H7 (cell line): ENCODE measurements around the gene MEAF6. TPM values are rescaled to one million over a fixed set of nuclear protein-coding genes. Genes with fewer than 3 reads are reported as not detected.

ENCODE experiments used
- DNase-seq: peaks from one replicate; pipeline ENCODE4 v3.0.0; 2012
- H3K27me3 ChIP-seq: 2 replicates; pipeline ENCODE4 v1.6.0; 2011; ENCODE audit warnings: mild to moderate bottlenecking, low read length; ENCODE audit not compliant: control insufficient read depth, insufficient read depth
- H3K36me3 ChIP-seq: replicated peaks from 2 replicates; pipeline ENCODE4 v1.5.1; 2011; ENCODE audit warnings: low read length; ENCODE audit not compliant: control insufficient read depth, insufficient read depth
- H3K4me3 ChIP-seq: 2 replicates; pipeline ENCODE4 v1.5.1; 2011; ENCODE audit warnings: low read depth, mild to moderate bottlenecking, control low read depth, low read length, moderate library complexity; ENCODE audit not compliant: insufficient read depth
- total RNA-seq: library from RNA; depleted of rRNA; stranded (reverse); fragments of >200 nt; shearing (Covaris generic); gene quantifications from 2 replicates; pipeline ENCODE4 v1.2.3, GENCODE V29; 2014

Gene MEAF6
- total RNA-seq, 1 experiment from 2014 or later = 71.3 TPM

DNA sequence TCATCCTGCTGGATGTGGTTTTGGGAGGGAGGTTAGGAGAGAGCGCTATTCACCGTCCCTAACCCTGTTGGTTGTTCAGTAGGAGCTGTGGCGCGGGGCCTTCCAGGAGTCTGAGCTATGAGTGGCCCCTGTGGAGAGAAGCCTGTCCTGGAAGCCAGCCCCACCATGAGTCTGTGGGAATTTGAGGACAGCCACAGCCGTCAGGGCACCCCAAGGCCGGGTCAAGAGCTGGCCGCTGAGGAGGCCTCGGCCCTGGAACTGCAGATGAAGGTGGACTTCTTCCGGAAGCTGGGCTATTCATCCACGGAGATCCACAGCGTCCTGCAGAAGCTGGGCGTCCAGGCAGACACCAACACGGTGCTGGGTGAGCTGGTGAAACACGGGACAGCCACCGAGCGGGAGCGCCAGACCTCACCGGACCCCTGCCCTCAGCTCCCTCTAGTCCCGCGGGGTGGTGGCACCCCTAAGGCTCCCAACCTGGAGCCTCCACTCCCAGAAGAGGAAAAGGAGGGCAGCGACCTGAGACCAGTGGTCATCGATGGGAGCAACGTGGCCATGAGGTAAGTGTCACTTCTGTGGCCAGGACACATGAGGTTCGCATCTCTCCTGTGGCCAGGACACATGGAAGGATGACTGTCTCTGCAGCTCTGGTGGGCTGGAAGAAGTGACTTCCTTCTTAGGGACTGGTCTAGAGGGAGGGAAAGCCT lies 39.0 kb downstream of the MEAF6 start:
- peak; percentile 44 for DNase-seq
- H3K36me3 ChIP-seq = peaks cover 16% of the 10 kb centered on the region
- peak overlapping the region; percentile 83 for H3K4me3 ChIP-seq
- peaks cover 10% of the 10 kb centered on the region for H3K27me3 ChIP-seq

- peaks cover 11% of the 10 kb centered on the region for H3K36me3 ChIP-seq
- no peak for DNase-seq
- peaks cover 10% of the 10 kb centered on the region for H3K27me3 ChIP-seq
- H3K4me3 ChIP-seq = peak overlapping the region; percentile 83
These were observed 39.7 kb downstream of the MEAF6 start for GRCh38 chr1:37474697-37475379.

GRCh38 chr1:37474046-37474696 lies 40.4 kb downstream of the MEAF6 start, which contains the start of gene ZC3H12A:
Gene ZC3H12A (plus strand): TSS chr1:37474580. CDS start chr1:37475497, 917 bp downstream.
- Histone ChIP-seq H3K27me3 (peaks cover 10% of the 10 kb centered on the region), H3K4me3 (peak within 1 kb of the TSS; percentile 83)

DNA sequence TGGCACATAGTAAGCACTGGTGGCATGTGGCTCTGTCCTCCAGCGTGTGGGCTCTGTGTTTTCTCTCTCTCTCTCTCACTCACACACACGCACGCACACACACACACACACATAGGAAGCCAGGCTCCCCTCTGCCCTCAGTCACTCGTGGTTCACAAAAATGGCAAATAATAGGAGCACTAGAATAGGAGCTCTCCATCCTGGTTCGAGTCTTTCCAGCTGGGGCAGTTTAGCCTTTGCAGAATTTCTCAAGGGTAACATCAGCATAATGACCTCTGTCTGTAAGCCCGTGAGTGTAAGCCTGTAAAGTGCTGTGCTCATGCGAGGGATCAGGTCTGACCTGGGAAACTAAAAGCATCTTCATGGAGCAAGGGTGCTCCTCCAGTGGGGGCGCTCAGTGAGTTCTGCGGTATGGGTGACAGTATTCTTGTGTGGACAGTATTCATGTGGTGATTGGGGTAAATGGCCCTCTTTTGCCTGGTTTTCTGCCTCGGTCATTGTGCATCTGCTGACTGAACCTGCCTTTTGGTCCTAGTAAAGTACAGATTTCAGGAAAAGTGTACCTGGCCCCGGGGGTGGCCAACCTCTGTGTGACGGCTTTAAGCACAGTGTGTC lies 41.0 kb downstream of the MEAF6 start:
- peaks cover 10% of the 10 kb centered on the region for H3K27me3 ChIP-seq
- H3K4me3 ChIP-seq = peak overlapping the region; percentile 83
- H3K36me3 ChIP-seq = peaks cover 11% of the 10 kb centered on the region
- DNase-seq = peak; percentile 55

More at GRCh38 chr1:37474046-37474696, 40.4 kb downstream of the MEAF6 start, which contains the start of gene ZC3H12A:
- peaks cover 11% of the 10 kb centered on the region for H3K36me3 ChIP-seq
- DNase-seq = peak; percentile 99

GRCh38 chr1:37472994-37473393 lies 41.6 kb downstream of the MEAF6 start:
- DNase-seq = no peak
- H3K4me3 ChIP-seq = no peak overlapping the region
- H3K36me3 ChIP-seq = peaks cover 7% of the 10 kb centered on the region
- H3K27me3 ChIP-seq = peaks cover 10% of the 10 kb centered on the region

DNA sequence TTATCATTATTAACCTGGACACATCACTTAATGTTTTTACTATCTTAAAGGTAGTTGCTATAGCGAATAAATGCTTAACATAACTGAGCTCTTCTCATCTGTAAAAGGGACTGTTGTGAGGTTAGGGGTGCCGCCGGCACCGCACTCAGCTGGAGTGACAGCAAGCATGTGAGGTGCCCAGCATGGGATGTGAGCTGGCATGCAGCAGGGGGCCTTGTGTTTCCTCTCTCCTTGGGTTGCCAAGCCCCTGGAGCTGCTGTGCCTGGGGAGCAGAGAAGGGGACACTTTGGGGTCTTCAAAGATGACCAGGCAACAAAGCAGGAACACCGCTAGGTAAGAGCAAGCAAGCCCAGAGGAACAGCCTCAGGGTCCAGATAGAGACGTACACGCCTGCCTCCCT lies 42.3 kb downstream of the MEAF6 start:
- DNase-seq = no peak
- Histone ChIP-seq H3K36me3 (peaks cover 4% of the 10 kb centered on the region), H3K4me3 (no peak overlapping the region), H3K27me3 (peaks cover 10% of the 10 kb centered on the region)

DNA sequence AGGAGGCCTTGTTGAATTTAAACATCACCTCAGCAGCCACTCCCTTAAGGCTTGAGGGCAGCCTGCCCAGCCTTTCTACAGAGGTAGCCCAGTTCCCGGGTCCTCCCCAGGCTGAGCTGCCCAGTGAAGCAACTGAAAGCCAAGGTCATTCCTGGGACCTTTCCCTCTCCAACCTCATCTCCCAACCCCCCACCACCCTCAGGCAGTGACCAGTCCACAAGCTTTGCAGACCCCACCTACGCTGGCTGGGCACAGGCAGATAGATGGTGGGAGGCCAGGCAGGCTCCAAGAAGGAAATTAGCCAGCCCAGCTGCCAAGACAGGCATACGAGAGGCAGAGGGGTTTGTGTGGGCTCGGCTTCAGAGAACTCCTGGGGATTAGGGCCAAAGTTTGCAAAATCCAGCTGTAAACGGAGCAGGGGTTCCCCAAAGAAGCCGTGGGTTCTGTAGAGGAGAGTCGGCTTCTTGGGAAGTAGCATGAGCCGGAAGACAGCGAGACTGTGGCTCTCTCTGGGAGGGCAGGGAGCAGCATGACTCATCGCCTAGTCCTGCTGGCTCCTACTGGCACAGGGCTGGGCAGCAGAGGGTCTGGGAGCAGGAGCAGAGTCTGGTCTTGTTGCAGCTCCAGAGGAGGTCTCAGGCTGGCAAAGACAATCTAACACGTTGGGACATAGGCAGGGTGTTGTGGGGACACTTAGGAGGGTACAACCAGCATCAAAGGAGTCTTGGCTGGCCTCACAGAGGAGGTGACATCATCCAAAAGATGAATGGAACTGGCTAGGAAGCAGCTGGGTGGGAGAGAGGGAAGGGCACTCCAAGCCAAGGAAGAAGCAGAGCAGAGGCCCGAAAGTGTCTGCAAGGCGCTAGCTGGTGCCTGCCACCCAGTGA lies 43.0 kb downstream of the MEAF6 start:
- peaks cover 10% of the 10 kb centered on the region for H3K27me3 ChIP-seq
- DNase-seq = peak; percentile 79
- H3K36me3 ChIP-seq = peaks cover 4% of the 10 kb centered on the region
- no peak overlapping the region for H3K4me3 ChIP-seq

DNA sequence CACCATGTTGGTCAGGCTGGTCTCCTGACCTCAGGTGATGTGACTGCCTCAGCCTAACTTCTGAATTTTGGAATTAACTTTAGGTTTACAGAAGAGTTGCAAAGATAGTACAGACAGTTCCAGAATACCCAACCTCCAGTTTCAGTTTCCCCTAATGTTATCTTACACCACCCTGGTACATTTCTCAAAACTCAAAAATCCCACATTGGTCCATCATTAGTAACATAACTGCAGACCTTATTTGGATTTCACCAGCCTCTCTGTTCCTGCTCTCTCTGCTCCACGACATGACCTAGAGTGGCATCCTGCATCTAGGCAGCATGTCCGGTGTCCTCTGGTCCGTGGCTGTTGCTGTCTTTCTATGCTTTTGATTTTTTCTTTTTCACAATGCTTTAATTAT lies 45.2 kb downstream of the MEAF6 start:
- no peak for DNase-seq
- peaks cover 10% of the 10 kb centered on the region for H3K27me3 ChIP-seq
- H3K36me3 ChIP-seq = no peaks in the 10 kb centered on the region
- no peak overlapping the region for H3K4me3 ChIP-seq

GRCh38 chr1:37468037-37468436 lies 46.5 kb downstream of the MEAF6 start:
- Histone ChIP-seq H3K36me3 (no peaks in the 10 kb centered on the region), H3K27me3 (peaks cover 1% of the 10 kb centered on the region; the same call in 1 of the 2 replicates), H3K4me3 (no peak overlapping the region)
- DNase-seq = no peak

- no peak for DNase-seq
- no peaks in the 10 kb centered on the region for H3K27me3 ChIP-seq
These were observed 48.7 kb downstream of the MEAF6 start for GRCh38 chr1:37465593-37466517.

GRCh38 chr1:37464443-37464842 lies 50.1 kb downstream of the MEAF6 start:
- no peak overlapping the region for H3K4me3 ChIP-seq
- no peak for DNase-seq
- H3K27me3 ChIP-seq = no peaks in the 10 kb centered on the region
- no peaks in the 10 kb centered on the region for H3K36me3 ChIP-seq

More at GRCh38 chr1:37465593-37466517, 48.7 kb downstream of the MEAF6 start:
- no peaks in the 10 kb centered on the region for H3K36me3 ChIP-seq
- H3K4me3 ChIP-seq = no peak overlapping the region

GRCh38 chr1:37461698-37462436 lies 52.7 kb downstream of the MEAF6 start:
- Histone ChIP-seq H3K36me3 (no peaks in the 10 kb centered on the region), H3K4me3 (no peak overlapping the region), H3K27me3 (no peaks in the 10 kb centered on the region)
- no peak for DNase-seq
